Hepatocyte (in vitro differentiated cells): ENCODE data around the gene RECK. TPM values are rescaled to one million over a fixed set of nuclear protein-coding genes. Genes with fewer than 3 reads are reported as not detected.
A peak's percentile ranks its signal among the peaks of the same experiment; 100 is the strongest.

Source experiments
- DNase-seq: peaks from one replicate; pipeline ENCODE4 v3.0.0-alpha.2; 2016; ENCODE audit warnings: low spot score
- H2AFZ ChIP-seq: fragments of 200-600 bp; sonication (generic); 2 replicates; pipeline ENCODE4 v1.6.0; 2016; ENCODE audit warnings: antibody characterized with exemption, mild to moderate bottlenecking
- H3K27ac ChIP-seq: fragments of 200-600 bp; sonication (generic); 2 replicates; pipeline ENCODE4 v1.5.1; 2016; ENCODE audit warnings: mild to moderate bottlenecking
- H3K27me3 ChIP-seq: fragments of 200-600 bp; sonication (generic); 2 replicates; pipeline ENCODE4 v1.6.1; 2016
- H3K36me3 ChIP-seq: fragments of 200-600 bp; sonication (generic); replicated peaks from 2 replicates; pipeline ENCODE4 v1.5.1; 2016; ENCODE audit warnings: low read depth; ENCODE audit not compliant: insufficient read depth
- H3K4me1 ChIP-seq: fragments of 200-600 bp; sonication (generic); 2 replicates; pipeline ENCODE4 v1.5.1; 2016; ENCODE audit warnings: mild to moderate bottlenecking, moderate library complexity; ENCODE audit not compliant: insufficient read depth
- H3K4me2 ChIP-seq: fragments of 200-600 bp; sonication (generic); 2 replicates; pipeline ENCODE4 v1.6.0; 2016
- H3K4me3 ChIP-seq: fragments of 200-600 bp; sonication (generic); 2 replicates; pipeline ENCODE4 v1.5.1; 2016; ENCODE audit warnings: mild to moderate bottlenecking
- H3K79me2 ChIP-seq: fragments of 200-600 bp; sonication (generic); 2 replicates; pipeline ENCODE4 v1.6.0; 2017; ENCODE audit warnings: mild to moderate bottlenecking
- H3K9me2 ChIP-seq: fragments of 200-600 bp; sonication (generic); replicated peaks from 2 replicates; pipeline ENCODE4 v1.6.0; 2017; ENCODE audit warnings: mild to moderate bottlenecking; ENCODE audit not compliant: insufficient read depth
- H3K9me3 ChIP-seq: fragments of 200-600 bp; sonication (generic); 2 replicates; pipeline ENCODE4 v1.5.1; 2016; ENCODE audit warnings: low read depth, mild to moderate bottlenecking
- H4K20me1 ChIP-seq: fragments of 200-600 bp; sonication (generic); 2 replicates; pipeline ENCODE4 v1.6.0; 2016; ENCODE audit warnings: mild to moderate bottlenecking; ENCODE audit not compliant: insufficient read depth, poor library complexity, severe bottlenecking
- CTCF ChIP-seq: fragments of 200-600 bp; sonication (generic); IDR thresholded peaks from 2 replicates; pipeline ENCODE4 v1.5.1; 2016; ENCODE audit warnings: antibody characterized with exemption, mild to moderate bottlenecking; ENCODE audit not compliant: poor library complexity
- EZH2 ChIP-seq: fragments of 200-600 bp; sonication (generic); IDR thresholded peaks from 2 replicates; pipeline ENCODE4 v1.6.1; 2016; ENCODE audit warnings: antibody characterized with exemption, mild to moderate bottlenecking, borderline replicate concordance
- EZH2phosphoT487 ChIP-seq: fragments of 200-600 bp; sonication (generic); IDR thresholded peaks from one replicate; pipeline ENCODE4 v1.6.1; 2018; ENCODE audit warnings: antibody characterized with exemption, mild to moderate bottlenecking, low read depth, moderate library complexity; ENCODE audit not compliant: unreplicated experiment, severe bottlenecking
- WGBS: methylation state at CpG from one replicate; pipeline ENCODE4 v1.1.6; 2016; ENCODE audit warnings: low lambda C conversion rate; ENCODE audit errors: missing lambda C conversion rate; 5-methylcytosine and 5-hydroxymethylcytosine counted together
- polyA plus RNA-seq: library from polyadenylated mRNA; unstranded; fragments of >200 nt; fragmentation: Nextera tagmentation; extraction: Ambion mirVana; gene quantifications from 2 replicates; pipeline ENCODE4 v1.2.1, GENCODE V29; 2016
- total RNA-seq: library from RNA; depleted of rRNA; stranded (reverse); fragments of >200 nt; gene quantifications from 2 replicates; pipeline ENCODE4 v1.2.3, GENCODE V29; 2014

RECK gene
- total and polyA plus RNA-seq, 2 experiments from 2014 or later: 13.5 to 15.3 TPM

GRCh38 chr9:36021968-36022367, 14.7 kb upstream of the RECK start:
- Histone ChIP-seq H3K27me3 (no peaks in the 10 kb centered on the region), H2AFZ (no peak overlapping the region), H3K36me3 (no peaks in the 10 kb centered on the region), H3K4me1 (no peaks in the 10 kb centered on the region), H4K20me1 (no peaks in the 10 kb centered on the region), H3K4me3 (no peak overlapping the region), H3K79me2 (no peaks in the 10 kb centered on the region), H3K9me3 (no peaks in the 10 kb centered on the region), H3K27ac (no peak overlapping the region), H3K4me2 (no peak overlapping the region), H3K9me2 (no peaks in the 10 kb centered on the region)
- WGBS: 93% methylated on average over 1 of the region's 1 CpG
- no peak for DNase-seq
- TF ChIP-seq CTCF (no peak), EZH2phosphoT487 (no peak), EZH2 (no peak)

GRCh38 chr9:36023260-36024048, 13.3 kb upstream of the RECK start:
- H3K36me3 ChIP-seq: no peaks in the 10 kb centered on the region
- H3K27me3 ChIP-seq: no peaks in the 10 kb centered on the region
- no peaks in the 10 kb centered on the region for H3K4me1 ChIP-seq
- H2AFZ ChIP-seq: no peak overlapping the region
- H4K20me1 ChIP-seq: no peaks in the 10 kb centered on the region
- no peaks in the 10 kb centered on the region for H3K79me2 ChIP-seq
- no peaks in the 10 kb centered on the region for H3K9me3 ChIP-seq
- 47% methylated on average over 13 of the region's 13 CpGs for WGBS
- no peaks in the 10 kb centered on the region for H3K9me2 ChIP-seq
- TF ChIP-seq EZH2: no peak
- TF ChIP-seq EZH2phosphoT487: no peak
- TF ChIP-seq CTCF: peak; percentile 89
- no peak overlapping the region for H3K4me2 ChIP-seq
- peak; percentile 82 for DNase-seq
- H3K4me3 ChIP-seq: no peak overlapping the region
- H3K27ac ChIP-seq: no peak overlapping the region

- 98% methylated on average over 2 of the region's 2 CpGs for WGBS
- Histone ChIP-seq H3K4me3 (no peak overlapping the region), H3K27ac (no peak overlapping the region), H3K79me2 (no peaks in the 10 kb centered on the region), H3K9me3 (no peaks in the 10 kb centered on the region), H3K9me2 (no peaks in the 10 kb centered on the region), H3K4me1 (no peaks in the 10 kb centered on the region), H3K27me3 (peaks cover 4% of the 10 kb centered on the region), H3K4me2 (no peak overlapping the region), H4K20me1 (no peaks in the 10 kb centered on the region), H3K36me3 (no peaks in the 10 kb centered on the region), H2AFZ (no peak overlapping the region)
- no peak for TF ChIP-seq EZH2phosphoT487
- TF ChIP-seq EZH2: no peak
- TF ChIP-seq CTCF: no peak
- DNase-seq: no peak
Measured at GRCh38 chr9:36025746-36026145, 11.0 kb upstream of the RECK start.

- Histone ChIP-seq H3K9me3 (no peaks in the 10 kb centered on the region), H2AFZ (no peak overlapping the region), H3K27me3 (peaks cover 7% of the 10 kb centered on the region), H3K4me1 (no peaks in the 10 kb centered on the region), H3K4me3 (no peak overlapping the region), H3K36me3 (no peaks in the 10 kb centered on the region), H3K9me2 (no peaks in the 10 kb centered on the region), H4K20me1 (no peaks in the 10 kb centered on the region), H3K79me2 (no peaks in the 10 kb centered on the region), H3K4me2 (no peak overlapping the region), H3K27ac (no peak overlapping the region)
- 84% methylated on average over 1 of the region's 1 CpG for WGBS
- TF ChIP-seq EZH2phosphoT487 (no peak), CTCF (no peak), EZH2 (no peak)
- DNase-seq: no peak
Measured at GRCh38 chr9:36029202-36029601, 7.5 kb upstream of the RECK start.
